Left renal pelvis (tissue), 4 donors: ENCODE measurements around the gene EFCAB3. TPM values are rescaled to one million over a fixed set of nuclear protein-coding genes. Genes with fewer than 3 reads are reported as not detected.
A peak's percentile ranks its signal among the peaks of the same experiment; 100 is the strongest.
"Not testable (repeated sequence)": the region's sequence is repeated elsewhere in the genome, so short reads cannot be mapped to it uniquely, and the experiment has no call there.

Experiments
- DNase-seq, 4 donors: peaks; one replicate each; pipeline ENCODE4 v3.0.0-alpha.2; 2013; ENCODE audit warnings: low read depth in 4 of 4, low spot score in 3 of 4
- polyA plus RNA-seq, 4 donors: library from polyadenylated mRNA; unstranded; fragments of 120-200 nt; gene quantifications; one replicate each; pipeline ENCODE4 v1.2.1, GENCODE V29; 2013; ENCODE audit not compliant: insufficient read length in 4 of 4

Gene EFCAB3
- under 1 TPM; 0.10 to 0.40 (median 0.22) TPM for polyA plus RNA-seq

DNA sequence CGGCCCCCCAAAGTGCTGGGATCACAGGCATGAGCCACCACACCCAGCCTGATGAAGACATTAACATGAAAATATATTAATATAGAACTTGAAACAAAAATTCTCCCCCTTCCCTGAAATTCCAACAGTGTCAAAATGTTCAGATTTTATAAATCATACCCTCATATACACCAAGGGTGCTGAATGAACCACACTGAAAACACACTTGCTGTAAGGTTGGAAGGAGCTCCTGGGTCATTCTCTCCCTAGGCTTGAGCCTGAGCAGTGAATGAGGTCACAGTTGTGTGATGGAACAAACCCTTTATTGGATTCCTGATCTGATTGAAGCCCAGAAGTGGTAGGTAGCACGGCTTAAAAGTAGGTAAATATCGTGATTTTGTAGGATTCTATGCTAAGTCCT, at the start of gene EFCAB3:
Gene EFCAB3 (plus strand): TSS at position 301 of the 400 bp plus-strand sequence. CDS start 2,427 bp downstream, outside the sequence.
- DNase-seq = no peak

DNA sequence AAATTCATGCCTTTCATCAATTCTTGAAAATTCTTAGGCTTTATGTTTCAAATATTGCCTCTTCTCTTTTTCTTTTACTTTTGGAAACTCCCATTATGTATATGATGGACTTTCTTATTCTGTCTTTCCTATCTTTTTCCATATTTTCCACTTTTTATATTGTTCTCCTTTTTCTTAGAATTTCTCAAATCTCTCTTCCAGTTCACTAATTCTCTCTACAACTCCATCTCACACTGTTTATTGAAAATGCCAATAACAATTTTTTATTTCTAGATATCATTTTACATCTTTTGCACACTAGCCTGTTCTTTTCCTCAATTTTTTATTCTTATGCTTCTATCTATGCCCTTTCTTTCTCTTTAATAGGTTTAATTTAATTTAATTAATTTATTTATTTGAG, 43.8 kb upstream of the EFCAB3 start:
- no peak for DNase-seq

DNA sequence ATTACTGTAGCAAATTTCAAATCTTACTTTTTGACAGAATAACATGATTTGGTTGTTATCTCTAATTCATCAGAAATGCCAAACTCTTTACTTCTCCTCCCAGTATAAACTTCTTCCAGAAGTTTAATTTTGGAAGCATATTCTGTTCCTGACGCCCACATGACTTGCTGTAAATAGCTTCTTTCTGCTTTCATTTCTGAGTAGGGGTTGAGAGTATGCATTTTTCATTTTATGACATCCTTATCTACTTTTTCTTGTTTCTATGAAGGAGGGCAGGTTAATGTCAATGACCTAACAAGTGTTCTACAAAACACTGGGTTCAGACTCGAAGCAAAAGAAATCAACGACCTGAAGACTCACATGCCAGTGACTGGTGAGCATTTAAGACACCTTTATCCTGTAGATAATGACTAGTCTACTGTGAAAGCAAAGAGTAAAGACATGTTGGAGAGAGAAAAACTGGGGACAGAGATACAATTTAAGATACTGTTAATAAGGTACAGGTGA, 36.5 kb upstream of the EFCAB3 start:
- no peak for DNase-seq

DNA sequence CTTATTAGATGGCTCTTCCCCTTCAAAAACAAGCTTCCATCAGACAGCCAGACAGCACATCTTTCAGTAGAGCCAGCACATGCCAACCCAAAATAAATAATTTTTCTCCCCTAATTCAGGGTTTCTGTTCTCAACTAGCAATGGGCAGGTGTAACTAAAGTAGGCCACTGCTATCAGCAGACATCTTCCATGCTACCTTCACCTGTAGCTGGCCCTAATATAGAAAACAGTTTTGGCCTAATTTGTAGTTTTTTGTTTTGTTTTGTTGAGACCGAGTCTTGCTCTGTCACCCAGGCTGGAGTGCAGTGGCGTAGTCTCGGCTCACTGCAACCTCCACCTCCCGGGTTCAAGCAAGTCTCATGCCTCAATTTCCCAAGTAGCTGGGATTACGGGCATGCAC, 29.2 kb upstream of the EFCAB3 start:
- DNase-seq = no peak

DNA sequence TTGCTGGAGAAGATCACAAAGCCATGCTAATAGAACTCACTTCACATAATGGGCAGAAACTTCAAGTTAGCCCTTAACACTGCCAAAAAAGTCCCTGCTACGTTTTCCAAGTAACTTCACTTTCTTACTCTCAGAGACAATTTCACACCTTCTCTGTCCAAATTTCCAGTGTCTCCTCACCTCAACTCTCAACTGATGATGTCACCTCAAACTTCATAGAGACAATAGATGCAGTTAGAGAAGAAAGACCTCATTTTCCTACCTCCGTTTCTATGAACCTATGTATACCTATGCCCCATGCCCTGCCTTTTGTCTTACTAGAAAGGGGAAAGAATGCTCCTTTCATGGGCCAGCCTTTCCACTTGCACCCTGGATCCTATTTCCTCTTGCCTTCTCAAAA, 14.2 kb upstream of the EFCAB3 start:
- no peak for DNase-seq

DNA sequence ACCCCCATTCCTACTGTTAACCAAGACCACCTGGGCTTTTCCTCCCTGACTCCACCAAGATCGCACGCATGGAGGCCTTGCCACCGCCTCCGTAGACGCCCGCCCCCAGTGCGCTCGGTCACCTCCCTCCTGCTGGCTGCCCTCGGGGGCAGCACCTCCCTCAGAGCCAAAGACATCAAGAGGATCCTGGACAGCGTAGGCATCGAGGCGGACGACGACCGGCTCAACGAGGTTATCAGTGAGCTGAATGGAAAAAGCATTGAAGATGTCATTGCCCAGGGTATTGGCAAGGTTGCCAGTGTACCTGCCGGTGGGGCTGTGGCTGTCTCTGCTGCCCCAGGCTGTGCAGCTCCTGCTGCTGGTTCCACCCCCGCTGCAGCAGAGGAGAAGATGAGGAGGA, 1.2 kb downstream of the EFCAB3 start:
- DNase-seq = no peak

- DNase-seq = no peak
Measured at GRCh38 chr17:62388856-62389255, 8.5 kb downstream of the EFCAB3 start.

GRCh38 chr17:62392908-62393307, 12.6 kb downstream of the EFCAB3 start:
- no peak for DNase-seq

- no peak for DNase-seq
Measured at GRCh38 chr17:62398891-62399290, 18.5 kb downstream of the EFCAB3 start.

GRCh38 chr17:62405451-62405850, 25.1 kb downstream of the EFCAB3 start:
- no peak for DNase-seq

DNA sequence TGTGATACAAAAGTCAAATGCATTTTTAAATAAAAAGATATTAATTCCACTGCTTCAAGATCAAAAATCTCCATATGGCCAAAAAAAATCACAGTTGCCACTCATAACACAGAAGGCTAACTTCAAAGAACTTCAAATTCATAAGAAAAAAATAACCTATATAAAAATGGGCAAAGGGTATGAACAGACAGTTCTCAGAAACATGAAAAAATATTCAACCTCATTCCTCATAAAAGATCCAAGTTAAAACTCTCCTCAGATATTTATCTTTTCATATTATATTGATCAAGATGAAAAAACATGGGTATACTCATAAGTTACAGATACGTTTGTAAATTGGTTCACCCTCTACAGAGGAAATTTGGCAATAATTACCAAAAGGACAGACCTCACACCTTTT, 32.7 kb downstream of the EFCAB3 start:
- DNase-seq = not testable (repeated sequence)

DNA sequence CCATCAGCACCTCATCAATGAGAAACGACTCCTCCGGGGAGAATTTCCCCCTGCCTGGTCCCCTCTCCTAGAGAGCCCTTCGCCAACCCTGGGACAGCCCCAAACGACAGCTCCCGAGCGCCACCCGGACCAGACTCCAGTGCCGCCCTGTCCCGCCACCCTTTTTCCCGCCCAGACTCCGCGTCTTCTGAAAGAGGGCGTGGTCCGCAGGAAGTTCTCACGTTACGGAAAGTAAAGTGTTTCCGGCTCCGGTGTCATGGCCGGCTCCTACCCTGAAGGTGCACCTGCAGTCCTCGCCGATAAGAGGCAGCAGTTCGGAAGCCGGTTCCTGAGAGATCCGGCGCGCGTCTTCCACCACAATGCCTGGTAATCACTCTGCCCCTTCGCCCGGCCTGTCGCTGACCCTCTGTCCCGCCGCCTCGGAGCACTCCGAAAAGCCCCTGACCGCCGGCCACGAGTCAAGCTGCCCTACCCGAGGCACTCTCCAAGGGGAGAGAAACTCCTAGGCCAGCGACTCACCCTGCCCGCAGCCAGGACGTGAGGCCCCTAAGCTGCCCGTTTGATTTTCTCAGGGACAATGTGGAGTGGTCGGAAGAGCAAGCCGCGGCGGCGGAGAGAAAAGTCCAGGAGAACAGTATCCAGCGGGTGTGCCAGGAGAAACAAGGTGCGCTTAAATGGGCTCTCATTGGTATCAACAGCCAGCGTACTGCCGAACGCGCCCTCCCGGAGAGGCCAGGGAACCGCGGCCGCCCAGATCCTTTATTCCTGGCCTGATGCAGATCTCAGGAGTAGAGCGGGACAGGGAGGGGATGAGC, 43.5 kb downstream of the EFCAB3 start, which contains the start of gene METTL2A:
Gene METTL2A (plus strand): TSS at position 251 of the 815 bp plus-strand sequence. CDS start 6 bp downstream, at position 257.
- peak; percentile 59 to 75 (median 62) for DNase-seq

GRCh38 chr17:62426214-62426613, 45.9 kb downstream of the EFCAB3 start:
- not testable (repeated sequence) for DNase-seq

DNA sequence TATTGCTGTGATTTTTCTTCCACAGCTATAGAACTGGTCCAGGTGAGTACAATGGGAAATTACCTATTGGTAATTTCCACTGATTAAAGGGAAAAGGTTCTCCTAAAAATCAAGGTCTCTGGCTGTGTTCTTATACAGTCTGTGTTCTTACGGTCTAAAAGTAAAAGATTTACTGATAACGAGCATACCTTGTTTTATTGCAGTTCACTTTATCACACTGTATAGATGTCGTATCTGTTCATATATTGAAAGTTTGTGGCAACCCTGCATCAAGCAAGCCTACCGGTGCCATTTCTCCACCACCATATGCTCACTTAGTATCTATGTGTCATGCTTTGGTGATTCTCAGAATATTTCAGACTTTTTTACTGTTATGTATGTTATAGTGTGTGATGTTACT, 54.9 kb downstream of the EFCAB3 start:
- DNase-seq = not testable (repeated sequence)

- DNase-seq = not testable (repeated sequence)
Measured at GRCh38 chr17:62441181-62441580, 60.8 kb downstream of the EFCAB3 start.

DNA sequence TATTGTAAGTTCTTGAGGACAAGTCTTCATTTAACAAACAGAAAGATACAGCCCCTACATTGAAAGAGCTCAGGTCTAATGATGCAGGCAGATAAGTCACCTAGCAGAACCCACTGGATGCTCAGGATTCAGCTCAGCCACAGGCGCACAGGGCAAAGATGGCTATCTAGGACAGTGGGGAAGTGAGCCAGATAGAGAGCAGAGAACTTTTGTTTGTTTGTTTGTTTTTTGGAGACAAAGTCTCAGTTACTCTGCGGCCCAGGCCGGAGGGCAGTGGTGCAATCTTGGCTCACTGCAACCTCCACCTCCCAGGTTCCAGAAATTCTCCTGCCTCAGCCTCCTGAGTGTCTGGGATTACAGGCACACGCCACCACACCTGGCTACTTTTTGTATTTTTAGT, 63.7 kb downstream of the EFCAB3 start:
- DNase-seq = no peak

DNA sequence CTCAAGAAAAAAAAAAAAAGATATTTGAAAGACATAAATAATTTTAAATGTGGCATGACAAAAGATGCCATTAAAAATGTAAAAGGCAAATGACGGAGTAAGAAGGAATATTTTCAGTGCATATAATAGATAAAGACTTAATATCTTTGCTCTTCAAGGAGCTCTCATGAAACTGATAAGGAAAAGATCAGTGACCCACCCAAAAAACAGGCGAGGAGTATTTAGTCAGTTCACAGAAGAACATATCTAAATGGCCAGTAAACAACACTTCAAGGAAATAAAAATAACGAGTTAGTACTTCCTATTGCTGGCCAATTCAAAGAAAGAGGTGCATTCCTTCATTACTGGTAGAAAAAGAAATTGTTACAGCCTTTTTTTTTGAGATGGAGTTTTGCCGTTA, 65.4 kb downstream of the EFCAB3 start:
- not testable (repeated sequence) for DNase-seq

DNA sequence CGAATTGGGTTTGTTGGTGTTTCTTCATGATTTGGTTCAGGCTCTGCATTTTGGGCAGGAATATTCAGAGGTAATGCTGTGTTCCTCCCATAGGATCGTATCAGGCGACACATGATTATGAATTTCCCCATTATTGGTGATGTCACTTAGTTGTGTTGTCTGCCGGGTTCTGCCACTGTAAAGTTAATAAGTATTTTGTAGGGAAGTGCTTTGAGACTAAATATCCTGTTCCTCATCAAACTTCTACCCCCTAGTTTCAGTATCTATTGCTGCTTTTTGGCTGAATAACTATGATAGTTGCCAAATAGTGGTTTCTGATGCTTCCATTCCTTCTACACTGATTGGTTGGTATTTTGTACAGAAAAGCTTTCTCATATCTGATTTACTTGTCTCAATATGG, 71.8 kb downstream of the EFCAB3 start:
- DNase-seq = not testable (repeated sequence)

DNA sequence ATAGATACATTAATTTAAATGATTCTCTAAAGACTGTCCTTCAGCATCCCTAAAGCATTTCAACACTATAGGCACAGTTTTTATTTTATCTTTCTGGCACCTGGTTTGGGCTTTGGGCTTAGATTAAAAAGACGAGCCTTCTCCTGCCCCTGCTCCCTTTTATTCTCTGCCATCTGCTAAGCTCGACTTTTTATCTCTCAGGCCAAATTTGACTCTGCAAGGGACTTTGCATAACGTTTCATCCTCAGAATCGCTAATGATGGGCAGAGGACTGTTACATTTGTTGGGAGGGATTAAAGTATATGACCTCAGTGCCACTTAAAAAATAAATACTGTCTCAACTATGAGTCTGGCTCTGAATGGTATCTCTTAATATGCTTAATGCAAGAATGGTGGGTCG, 72.7 kb downstream of the EFCAB3 start:
- DNase-seq = not testable (repeated sequence)

DNA sequence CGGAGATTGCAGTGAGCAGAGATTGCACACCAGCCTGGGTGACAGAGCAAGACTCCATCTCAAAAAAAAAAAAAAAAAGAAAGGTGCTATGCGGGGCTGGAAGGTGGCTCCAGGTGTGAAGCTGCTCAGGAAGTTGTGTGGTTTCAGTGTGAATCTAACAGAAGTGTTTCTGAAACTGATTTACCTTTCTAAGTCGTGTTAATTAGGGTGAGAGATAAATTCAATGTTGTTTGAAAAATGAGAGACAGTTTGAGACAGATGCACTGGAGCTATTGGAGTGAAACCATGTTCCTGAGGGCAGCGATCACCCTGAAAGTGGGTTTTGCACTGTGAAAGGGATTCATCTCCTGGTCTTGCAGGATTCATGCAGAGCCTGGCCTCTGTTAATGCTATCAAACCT, 73.3 kb downstream of the EFCAB3 start:
- DNase-seq = not testable (repeated sequence)

DNA sequence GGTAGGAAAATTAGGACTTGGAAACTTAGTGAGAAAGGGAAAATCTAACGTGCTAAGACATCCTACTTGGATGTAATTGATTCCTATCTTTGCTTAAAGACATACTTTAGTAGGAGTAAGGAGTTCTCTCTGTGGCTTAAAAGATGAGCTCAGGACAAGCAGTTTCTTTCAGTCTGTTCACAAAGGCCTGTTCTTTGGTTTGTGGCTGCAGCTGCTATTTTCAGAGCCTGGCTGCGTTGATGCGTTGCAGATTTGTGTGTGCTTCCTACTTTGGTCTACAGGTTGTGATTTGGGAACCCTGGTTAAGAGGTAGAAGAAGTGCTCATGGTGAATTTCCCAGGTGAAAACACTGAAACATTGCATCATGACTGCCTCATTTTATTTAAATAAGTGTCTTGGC, 73.8 kb downstream of the EFCAB3 start:
- DNase-seq = not testable (repeated sequence)

DNA sequence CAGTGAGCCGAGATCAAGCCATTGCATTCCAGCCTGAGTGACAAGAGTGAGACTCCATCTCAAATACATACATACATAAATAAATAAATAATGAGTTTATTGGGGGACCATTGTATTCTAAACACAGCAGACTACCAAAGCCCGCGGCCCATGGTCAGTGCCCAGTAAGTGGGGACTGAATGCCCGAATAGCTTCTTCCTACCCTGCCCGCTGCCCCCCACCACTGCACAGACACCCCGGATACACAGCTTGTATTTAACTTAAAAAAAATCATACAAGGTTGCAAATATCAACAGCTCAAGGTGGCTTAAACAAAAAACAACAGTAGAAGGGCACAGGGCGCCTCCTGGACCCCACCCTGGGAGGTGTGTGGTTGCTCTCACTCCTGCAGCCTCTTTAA, 75.7 kb downstream of the EFCAB3 start:
- DNase-seq = no peak
